Natural killer cell treated with Interleukin-12 subunit alpha and Interleukin-12 subunit beta and Interleukin-15 and Interleukin-18, amount 100 ng/mL, for 72 hours (primary cell): ENCODE data around the gene AGO1. TPM values are rescaled to one million over a fixed set of nuclear protein-coding genes. Genes with fewer than 3 reads are reported as not detected.

Experiments used
- ATAC-seq, 2 donors: fragments of 150-1000 bp; cut with Tn5 transposase in 1 of 2; sonication (Bioruptor Pico), chemical (Tn5 transposase) in 1 of 2; 2 replicates each; pipeline ENCODE4 v1.10.0; 2021
- DNase-seq: peaks from one replicate; pipeline ENCODE4 v3.0.0; 2022; ENCODE audit warnings: low spot score
- H3K27ac Mint-ChIP-seq, 2 donors: 1 replicate in 1 of 2; 2 replicates in 1 of 2; pipeline ENCODE4 v1.8.0; 2022; ENCODE audit warnings: mixed read lengths in 2 of 2, mild to moderate bottlenecking in 1 of 2, moderate library complexity in 1 of 2
- H3K27me3 Mint-ChIP-seq, 2 donors: 1 replicate in 1 of 2; 2 replicates in 1 of 2; pipeline ENCODE4 v1.8.0; 2022; ENCODE audit warnings: mixed read lengths in 2 of 2
- H3K36me3 Mint-ChIP-seq: one replicate; pipeline ENCODE4 v1.8.0; 2022; ENCODE audit warnings: mixed read lengths
- H3K4me1 Mint-ChIP-seq, 2 donors: 1 replicate in 1 of 2; 2 replicates in 1 of 2; pipeline ENCODE4 v1.8.0; 2022; ENCODE audit warnings: low read depth in 2 of 2, mixed read lengths in 2 of 2, mild to moderate bottlenecking in 1 of 2
- H3K4me3 Mint-ChIP-seq: one replicate; pipeline ENCODE4 v1.8.0; 2022; ENCODE audit warnings: mixed read lengths
- H3K9me3 Mint-ChIP-seq: 2 replicates; pipeline ENCODE4 v1.8.0; 2022; ENCODE audit warnings: mixed read lengths
- total RNA-seq, 2 donors: library from RNA; stranded (reverse); gene quantifications; one replicate each; pipeline ENCODE4 v1.2.3, GENCODE V29; 2022

AGO1 gene
- total RNA-seq, 2 donors from 2014 or later, result 25.3 to 37.2 TPM

DNA sequence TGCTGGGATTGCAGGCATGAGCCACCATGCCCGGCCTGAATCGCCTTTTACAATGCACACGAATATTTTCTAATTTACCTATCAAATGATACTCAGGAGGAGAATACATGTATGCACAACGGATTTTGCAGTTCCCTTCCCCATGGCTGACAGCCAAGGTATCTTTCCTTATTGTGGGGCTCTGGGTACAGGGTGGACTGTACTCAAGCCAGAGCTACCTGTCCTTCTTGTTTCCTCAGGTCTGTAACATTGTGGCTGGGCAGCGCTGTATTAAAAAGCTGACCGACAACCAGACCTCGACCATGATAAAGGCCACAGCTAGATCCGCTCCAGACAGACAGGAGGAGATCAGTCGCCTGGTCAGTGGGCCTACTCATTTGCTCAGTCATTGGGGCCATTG, 18.2 kb downstream of the AGO1 start:
- Mint-ChIP-seq H3K27ac (no peak overlapping the region), H3K27me3 (no peaks in the 10 kb centered on the region), H3K36me3 (peaks cover 12% of the 10 kb centered on the region), H3K9me3 (no peaks in the 10 kb centered on the region), H3K4me1 (peaks cover 0 to 5% of the 10 kb centered on the region in 2 donors), H3K4me3 (no peak overlapping the region)
- ATAC-seq, result no peak
- DNase-seq, result no peak

DNA sequence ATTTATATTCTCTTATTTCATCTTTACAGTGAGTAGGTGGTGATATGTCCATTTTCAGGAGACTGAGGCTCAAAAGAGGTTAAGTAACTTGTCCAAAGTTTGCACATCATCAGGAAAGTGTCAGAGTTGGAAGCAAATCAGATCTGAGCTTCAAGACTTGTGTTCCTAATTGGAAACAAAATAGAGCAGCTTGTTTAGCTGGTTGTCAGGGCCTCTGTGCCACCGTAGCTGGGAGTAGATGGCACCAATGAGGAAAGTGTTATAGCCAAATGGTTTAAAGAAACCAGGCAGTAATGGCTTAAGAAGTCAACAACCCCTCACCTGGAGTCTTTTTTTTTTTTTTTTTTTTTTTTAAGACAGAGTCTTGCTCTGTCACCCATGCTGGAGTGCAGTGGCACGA, 19.7 kb downstream of the AGO1 start:
- no peaks in the 10 kb centered on the region for H3K9me3 Mint-ChIP-seq
- no peak for ATAC-seq
- peaks cover 17% of the 10 kb centered on the region for H3K36me3 Mint-ChIP-seq
- no peak overlapping the region for H3K4me3 Mint-ChIP-seq
- H3K27ac Mint-ChIP-seq, result no peak overlapping the region
- peaks cover 0 to 5% of the 10 kb centered on the region in 2 donors for H3K4me1 Mint-ChIP-seq
- DNase-seq, result no peak
- H3K27me3 Mint-ChIP-seq, result no peaks in the 10 kb centered on the region

DNA sequence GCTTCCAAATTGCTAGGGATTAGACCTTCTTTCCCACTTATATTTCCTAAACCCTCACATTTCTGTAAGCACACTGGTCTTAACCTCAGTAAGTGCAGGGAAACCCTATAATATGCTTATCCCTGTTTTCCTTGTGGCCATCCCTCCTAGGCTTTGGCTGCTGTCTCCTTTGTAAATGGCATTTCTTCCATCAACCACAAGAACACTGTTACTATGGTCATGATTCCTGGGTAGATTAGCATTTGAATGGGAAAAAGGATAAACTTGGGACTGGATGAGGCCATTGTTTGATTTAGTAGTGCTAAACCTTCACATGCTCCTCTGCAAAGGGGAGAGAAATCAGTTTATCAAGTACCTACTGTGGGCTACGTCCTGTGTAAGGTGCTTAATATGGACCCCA, 31.7 kb downstream of the AGO1 start:
- Mint-ChIP-seq H3K27me3 (no peaks in the 10 kb centered on the region), H3K36me3 (peaks cover 42% of the 10 kb centered on the region), H3K9me3 (no peaks in the 10 kb centered on the region), H3K27ac (no peak overlapping the region), H3K4me1 (peaks cover 0 to 5% of the 10 kb centered on the region in 2 donors), H3K4me3 (no peak overlapping the region)
- DNase-seq, result no peak
- no peak for ATAC-seq

DNA sequence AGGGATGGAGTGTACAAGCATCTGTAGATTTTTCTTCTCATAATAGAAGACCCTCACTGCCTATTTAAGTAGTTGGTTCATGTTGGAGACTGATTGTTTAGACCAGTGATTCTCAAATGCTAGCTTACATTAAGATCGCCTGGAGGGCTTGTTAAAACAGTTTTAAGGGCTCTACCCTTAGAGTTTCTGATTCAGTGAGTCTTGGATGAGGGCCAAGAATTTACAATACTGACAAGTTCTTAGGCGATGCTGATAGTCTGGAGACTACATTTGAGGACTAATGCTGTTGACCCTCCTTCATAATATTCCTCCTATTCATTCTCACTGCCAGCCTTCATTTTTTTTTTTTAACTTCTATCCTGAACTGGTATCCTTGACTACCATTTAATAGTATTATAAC, 32.7 kb downstream of the AGO1 start:
- Mint-ChIP-seq H3K27me3 (no peaks in the 10 kb centered on the region), H3K27ac (no peak overlapping the region), H3K4me1 (peaks cover 0 to 5% of the 10 kb centered on the region in 2 donors), H3K4me3 (no peak overlapping the region), H3K36me3 (peaks cover 47% of the 10 kb centered on the region), H3K9me3 (no peaks in the 10 kb centered on the region)
- DNase-seq (no peak), ATAC-seq (no peak)

DNA sequence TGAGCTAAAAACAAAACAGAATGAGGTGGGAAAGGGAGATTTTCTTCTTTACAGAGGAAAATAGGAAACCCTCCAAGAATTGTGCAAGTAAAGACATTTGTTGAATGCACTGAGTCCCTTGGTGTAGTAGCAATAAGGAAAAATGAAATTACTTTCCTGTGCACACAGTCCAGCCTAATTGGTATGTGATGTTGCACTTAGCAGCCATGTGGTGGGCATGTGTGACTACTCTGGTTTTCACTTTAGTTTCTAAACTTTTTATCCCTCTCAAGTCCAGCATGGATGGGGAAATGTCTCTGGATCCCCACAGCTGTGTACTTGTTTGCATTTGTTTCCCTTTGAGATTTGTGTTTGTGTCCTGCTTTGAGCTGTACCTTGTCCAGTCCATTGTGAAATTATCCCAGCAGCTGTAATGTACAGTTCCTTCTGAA, 40.8 kb downstream of the AGO1 start:
- peaks cover 0 to 1% of the 10 kb centered on the region in 2 donors for H3K4me1 Mint-ChIP-seq
- H3K9me3 Mint-ChIP-seq, result no peaks in the 10 kb centered on the region
- H3K27me3 Mint-ChIP-seq, result no peaks in the 10 kb centered on the region

DNA sequence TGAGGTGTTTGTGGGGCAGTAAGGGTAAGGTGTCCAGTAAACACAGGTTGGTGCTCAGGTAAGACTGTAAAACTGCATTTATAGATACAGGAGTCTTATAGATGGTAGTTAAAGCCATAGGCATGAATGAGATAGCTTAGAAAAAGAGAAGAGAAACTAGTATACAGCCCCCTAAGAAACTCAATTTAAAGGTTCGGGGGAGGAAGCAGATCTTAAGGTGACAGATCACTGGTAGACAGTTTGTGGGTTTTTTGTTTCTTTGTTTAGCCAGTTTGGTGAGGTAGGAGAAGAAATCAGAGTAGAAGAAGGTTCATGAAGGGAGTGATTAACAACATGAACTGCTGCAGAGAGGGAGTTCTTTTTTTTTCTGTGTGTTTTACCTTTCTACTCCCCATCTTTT, 41.8 kb downstream of the AGO1 start:
- H3K36me3 Mint-ChIP-seq, result peaks cover 6% of the 10 kb centered on the region
- ATAC-seq, result no peak

More for the DNA sequence above, 40.8 kb downstream of the AGO1 start:
- H3K27ac Mint-ChIP-seq, result no peak overlapping the region
- H3K36me3 Mint-ChIP-seq, result peaks cover 10% of the 10 kb centered on the region
- ATAC-seq, result no peak
- DNase-seq, result no peak
- H3K4me3 Mint-ChIP-seq, result no peak overlapping the region

DNA sequence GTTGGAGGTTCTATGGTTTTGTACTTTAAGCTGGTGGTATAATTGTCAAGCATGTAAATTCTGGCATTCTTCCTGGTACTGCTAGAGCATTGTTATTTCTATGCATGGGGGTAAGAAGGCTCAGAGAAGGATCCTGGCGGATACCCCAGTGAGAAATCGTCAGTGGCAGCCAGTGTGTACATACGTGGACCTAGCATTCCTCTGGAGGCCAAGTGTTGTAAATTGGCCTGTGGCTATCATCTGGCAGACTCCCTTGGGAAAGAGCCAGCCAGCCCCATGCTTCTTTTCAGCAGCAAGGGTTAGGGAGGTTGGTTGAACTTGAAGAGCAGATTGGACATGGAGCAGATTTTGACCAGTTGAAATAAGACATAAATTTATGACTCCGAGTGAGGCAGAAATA, 42.7 kb downstream of the AGO1 start:
- Mint-ChIP-seq H3K27me3 (no peaks in the 10 kb centered on the region), H3K36me3 (peaks cover 1% of the 10 kb centered on the region), H3K9me3 (no peaks in the 10 kb centered on the region), H3K27ac (no peak overlapping the region), H3K4me1 (peaks cover 9 to 11% of the 10 kb centered on the region in 2 donors), H3K4me3 (no peak overlapping the region)
- DNase-seq (no peak), ATAC-seq (no peak)

More for the DNA sequence above, 41.8 kb downstream of the AGO1 start:
- H3K4me1 Mint-ChIP-seq, result peaks cover 5 to 11% of the 10 kb centered on the region in 2 donors
- no peaks in the 10 kb centered on the region for H3K27me3 Mint-ChIP-seq
- H3K4me3 Mint-ChIP-seq, result no peak overlapping the region
- no peaks in the 10 kb centered on the region for H3K9me3 Mint-ChIP-seq
- DNase-seq, result no peak
- no peak overlapping the region for H3K27ac Mint-ChIP-seq

DNA sequence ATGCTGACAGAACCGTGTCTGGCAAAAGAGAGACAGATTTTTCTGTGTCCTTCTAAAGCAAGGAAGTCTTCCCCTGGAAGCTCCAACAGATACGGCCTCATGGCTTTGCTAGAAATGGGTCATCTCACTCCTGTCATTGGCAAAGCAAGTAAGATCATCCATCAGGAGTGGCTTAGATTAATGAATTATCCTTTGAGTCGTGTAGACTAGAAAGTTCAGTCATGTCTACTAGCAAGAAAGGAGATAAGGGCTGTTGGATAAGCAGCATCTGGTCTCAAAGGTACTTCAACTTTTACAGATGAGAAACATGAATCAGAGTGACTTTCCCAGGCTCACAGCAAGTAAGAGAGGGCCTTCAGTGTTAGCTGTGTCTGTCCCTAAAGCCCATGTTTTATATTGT, 44.5 kb downstream of the AGO1 start:
- H3K4me3 Mint-ChIP-seq, result no peak overlapping the region
- peaks cover 16 to 22% of the 10 kb centered on the region in 2 donors for H3K4me1 Mint-ChIP-seq
- no peaks in the 10 kb centered on the region for H3K9me3 Mint-ChIP-seq
- no peaks in the 10 kb centered on the region for H3K36me3 Mint-ChIP-seq
- DNase-seq (no peak), ATAC-seq (no peak)
- H3K27ac Mint-ChIP-seq, result no peak overlapping the region
- no peaks in the 10 kb centered on the region for H3K27me3 Mint-ChIP-seq

DNA sequence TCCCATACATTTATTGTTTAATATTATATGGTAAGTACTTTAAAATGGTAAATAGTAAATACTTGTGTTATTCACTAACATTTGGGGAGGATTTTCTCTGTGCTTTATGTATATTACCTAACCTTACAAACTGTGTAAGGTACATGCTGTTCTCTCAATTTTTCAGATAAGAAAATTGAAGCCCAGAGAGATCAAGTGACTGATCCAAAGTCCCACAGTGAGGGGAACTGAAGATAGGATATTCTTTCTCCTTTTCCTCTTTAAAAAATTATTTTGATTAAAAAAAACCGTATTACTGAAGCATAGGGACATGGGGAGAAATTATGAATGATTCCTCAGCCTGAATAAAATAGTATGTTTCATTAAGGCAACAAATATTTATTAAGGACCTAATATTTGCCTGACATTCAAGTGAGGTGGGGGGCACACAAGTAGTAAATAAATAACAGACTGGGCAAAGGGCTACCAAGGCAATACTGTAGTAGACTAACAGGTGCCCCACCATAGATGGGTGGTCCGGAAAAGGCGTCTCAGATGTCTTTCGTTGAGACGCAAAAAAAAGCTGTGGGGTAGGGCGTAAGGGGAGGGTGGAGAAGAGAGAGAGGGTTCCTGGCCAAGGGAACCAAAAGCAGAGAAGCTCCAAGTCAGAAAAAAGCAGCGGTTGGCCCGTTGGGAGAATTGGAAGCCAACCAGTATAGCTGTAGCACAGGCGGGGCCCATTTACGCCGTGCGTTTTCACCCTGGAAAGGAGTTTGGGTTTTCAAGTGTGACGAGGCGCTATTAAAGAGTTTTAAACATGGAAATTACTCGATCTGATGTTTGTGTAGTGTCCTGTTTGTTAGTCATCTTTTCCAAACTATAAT, 47.0 kb downstream of the AGO1 start:
- Mint-ChIP-seq H3K9me3 (no peaks in the 10 kb centered on the region), H3K4me1 (peaks cover 17 to 35% of the 10 kb centered on the region in 2 donors), H3K4me3 (peak overlapping the region; percentile 90), H3K27ac (peak overlapping the region; percentile 92 to 95), H3K36me3 (no peaks in the 10 kb centered on the region), H3K27me3 (no peaks in the 10 kb centered on the region)
- DNase-seq, result peak; percentile 61
- ATAC-seq, result peak in 1 of 2 donors; percentile 8

DNA sequence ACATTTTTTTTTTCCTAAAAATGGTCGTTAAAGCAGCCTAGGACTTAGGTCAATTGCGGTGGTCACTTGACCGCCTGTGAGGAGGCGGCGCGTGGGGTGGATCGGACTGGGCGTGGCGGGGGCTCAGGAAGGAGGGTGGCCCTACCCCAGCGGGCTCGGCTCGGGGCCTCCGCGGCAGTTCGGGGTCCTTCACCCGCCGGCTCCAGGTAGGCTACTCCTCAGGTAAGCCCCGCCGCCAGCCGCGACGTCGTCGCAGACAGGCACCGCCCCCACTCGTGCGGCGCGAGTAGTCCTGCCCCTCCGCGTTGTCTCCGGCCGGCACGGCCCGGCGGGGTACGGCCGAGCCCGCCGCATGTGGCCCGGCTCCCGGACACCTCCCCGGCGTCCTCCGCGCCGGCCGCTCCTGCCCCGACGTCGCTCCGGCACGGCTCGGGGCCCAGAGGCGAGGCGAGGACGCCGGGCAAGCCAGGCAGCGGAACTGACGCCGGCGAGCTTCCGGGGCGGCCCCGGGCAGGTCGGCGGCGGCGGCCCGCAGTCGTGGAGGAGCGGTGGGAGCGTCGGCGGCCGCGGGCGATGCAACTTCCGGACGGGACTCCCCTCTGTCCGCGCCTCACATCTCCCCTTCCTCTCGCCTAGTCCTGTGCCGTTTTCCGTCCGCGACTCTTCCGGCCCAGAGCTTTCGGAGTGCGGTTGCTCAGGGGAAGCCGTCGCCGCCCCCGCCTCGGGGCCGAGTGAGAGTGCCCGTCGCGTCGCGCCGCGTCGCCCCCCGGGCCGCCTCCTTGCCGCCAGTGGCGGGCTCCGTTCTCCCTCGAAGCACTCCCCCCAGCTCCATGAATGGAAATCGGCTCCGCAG, 47.8 kb downstream of the AGO1 start, which contains the start of gene AGO3:
AGO3 (plus strand) TSS at position 513 of the 853 bp plus-strand sequence; CDS start at position 835, 322 bp downstream.
- peak within 1 kb of the TSS; percentile 100 for H3K4me3 Mint-ChIP-seq
- no peaks in the 10 kb centered on the region for H3K27me3 Mint-ChIP-seq
- peaks cover 17 to 35% of the 10 kb centered on the region in 2 donors for H3K4me1 Mint-ChIP-seq
- ATAC-seq (peak; percentile 97 to 98), DNase-seq (peak; percentile 94)
- no peaks in the 10 kb centered on the region for H3K36me3 Mint-ChIP-seq
- H3K27ac Mint-ChIP-seq, result peak within 1 kb of the TSS; percentile 92 to 95
- no peaks in the 10 kb centered on the region for H3K9me3 Mint-ChIP-seq

DNA sequence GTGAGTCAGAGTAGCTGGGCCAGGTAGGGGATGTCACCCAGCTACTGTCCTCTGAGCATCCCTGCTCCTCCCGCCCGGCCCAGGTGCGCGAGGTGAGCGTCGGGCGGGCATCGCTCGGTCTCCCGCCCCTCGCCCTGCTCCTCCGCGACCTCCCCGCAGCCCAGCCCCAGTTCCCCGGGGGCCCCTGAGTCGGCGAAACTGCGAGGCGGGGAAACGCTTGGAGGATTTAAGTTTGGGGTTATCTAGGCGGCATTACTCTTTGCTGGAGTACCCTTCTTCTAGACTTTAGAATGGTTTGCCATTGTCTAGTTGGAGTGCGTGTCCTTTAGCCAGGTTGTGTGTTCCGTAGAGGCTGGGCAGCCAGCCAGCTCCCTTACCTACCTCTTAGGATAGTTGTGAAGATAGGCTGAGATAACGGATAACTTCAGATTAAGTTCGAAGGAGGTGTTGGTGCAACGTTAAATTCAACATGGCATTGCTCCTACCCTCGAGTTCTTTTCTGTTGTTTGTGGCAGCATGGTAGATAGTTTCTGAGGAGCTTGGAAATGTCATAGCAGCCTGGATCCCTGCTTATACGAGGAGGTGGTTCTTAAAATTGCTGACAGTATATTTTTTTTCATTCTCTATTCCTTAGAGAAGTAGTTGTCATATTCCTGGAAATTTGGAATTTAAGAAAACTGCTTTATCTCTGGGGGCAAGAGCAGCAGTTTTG, 48.6 kb downstream of the AGO1 start:
- H3K27me3 Mint-ChIP-seq, result no peaks in the 10 kb centered on the region
- peak overlapping the region; percentile 100 for H3K4me3 Mint-ChIP-seq
- H3K36me3 Mint-ChIP-seq, result no peaks in the 10 kb centered on the region
- H3K27ac Mint-ChIP-seq, result peak overlapping the region; percentile 83 to 85
- DNase-seq (no peak), ATAC-seq (peak in 1 of 2 donors; percentile 36)
- peaks cover 17 to 42% of the 10 kb centered on the region in 2 donors for H3K4me1 Mint-ChIP-seq
- H3K9me3 Mint-ChIP-seq, result no peaks in the 10 kb centered on the region

DNA sequence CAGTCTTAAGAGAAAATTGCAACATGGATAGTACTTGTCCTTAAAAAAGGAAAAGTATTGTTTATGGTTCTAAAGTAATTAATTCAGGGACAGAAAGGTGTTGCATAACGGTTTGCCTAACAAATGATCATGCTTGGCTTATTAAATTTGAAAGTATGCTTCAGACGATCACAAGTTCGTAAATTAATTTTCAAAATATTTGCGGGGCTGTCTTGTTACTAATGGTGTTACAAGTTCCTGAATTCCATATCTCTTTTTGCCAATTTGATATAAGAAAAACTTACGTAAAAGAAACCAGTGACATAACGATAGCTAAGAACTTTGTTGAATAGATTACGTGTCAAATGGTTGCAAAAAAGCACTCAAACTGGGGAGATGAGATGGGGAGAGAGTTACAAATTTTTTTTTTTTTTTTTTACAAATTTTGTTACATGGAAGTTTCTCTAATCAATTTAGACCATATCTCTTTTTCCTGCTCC, 49.2 kb downstream of the AGO1 start:
- H3K27ac Mint-ChIP-seq, result peak overlapping the region; percentile 83 to 85
- no peaks in the 10 kb centered on the region for H3K36me3 Mint-ChIP-seq
- ATAC-seq (no peak), DNase-seq (no peak)
- no peaks in the 10 kb centered on the region for H3K9me3 Mint-ChIP-seq
- H3K27me3 Mint-ChIP-seq, result no peaks in the 10 kb centered on the region
- peak overlapping the region; percentile 100 for H3K4me3 Mint-ChIP-seq
- H3K4me1 Mint-ChIP-seq, result peaks cover 21 to 46% of the 10 kb centered on the region in 2 donors

DNA sequence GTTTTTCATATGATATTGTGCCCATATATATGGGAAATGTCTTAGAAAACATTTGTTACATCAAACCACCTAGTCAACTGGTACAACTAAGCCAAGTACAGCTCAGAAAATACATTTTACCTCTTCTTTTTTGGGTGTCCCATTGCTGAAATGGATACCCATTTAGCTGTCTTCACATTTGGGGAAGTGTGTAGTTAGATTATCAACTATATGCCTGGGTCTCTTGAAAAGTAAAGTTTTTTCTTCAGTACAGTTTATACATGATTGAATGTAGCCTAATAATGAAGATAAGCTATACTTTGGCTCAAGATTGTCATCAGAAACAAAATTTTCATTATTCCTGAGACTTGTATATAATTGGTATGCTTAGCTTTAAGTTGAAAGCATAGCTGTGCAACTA, 49.9 kb downstream of the AGO1 start:
- peak overlapping the region; percentile 83 to 85 for H3K27ac Mint-ChIP-seq
- H3K4me3 Mint-ChIP-seq, result peak overlapping the region; percentile 100
- no peaks in the 10 kb centered on the region for H3K9me3 Mint-ChIP-seq
- DNase-seq (no peak), ATAC-seq (no peak)
- no peaks in the 10 kb centered on the region for H3K27me3 Mint-ChIP-seq
- H3K4me1 Mint-ChIP-seq, result peaks cover 21 to 46% of the 10 kb centered on the region in 2 donors
- H3K36me3 Mint-ChIP-seq, result no peaks in the 10 kb centered on the region
